ENCODE measurements around the gene TSPAN5.

Gene TSPAN5

GRCh38 chr4:98434816-98435215 lies 223.6 kb downstream of the TSPAN5 start:
- no peak for DNase-seq

GRCh38 chr4:98433691-98434090 lies 224.7 kb downstream of the TSPAN5 start:
- DNase-seq: no peak

DNA sequence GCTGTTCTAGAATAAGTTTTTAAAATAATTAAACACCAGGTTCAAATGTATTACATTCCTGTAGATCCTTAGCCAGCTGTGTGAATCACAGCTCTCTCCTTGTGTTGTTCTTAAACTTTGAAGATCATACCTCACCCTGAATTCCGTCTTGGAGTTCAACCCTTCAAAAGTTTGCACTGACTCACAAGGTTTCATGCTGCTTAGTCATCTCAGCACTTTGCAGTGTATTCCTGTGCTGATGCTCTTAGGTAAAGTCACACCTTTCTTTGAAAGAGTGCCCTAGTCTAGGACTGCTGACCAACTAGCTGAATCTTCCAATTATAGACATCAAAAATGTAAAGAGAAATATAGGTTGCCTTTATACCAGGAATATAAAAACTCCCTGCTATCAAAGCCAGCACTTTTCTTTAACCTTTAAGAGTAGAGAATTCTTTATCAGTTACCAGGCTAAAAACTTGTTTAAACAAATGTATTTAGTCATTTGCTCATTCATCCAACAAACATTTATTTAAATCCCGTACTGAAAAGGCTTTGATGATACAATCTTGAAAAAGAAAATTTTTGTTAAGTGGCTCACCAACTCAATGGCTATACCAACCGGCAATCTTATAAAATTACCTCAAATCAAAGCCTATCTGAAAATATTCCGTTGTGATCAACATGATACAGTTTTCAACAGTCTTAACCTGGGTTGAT lies 227.6 kb downstream of the TSPAN5 start:
- DNase-seq: no peak

- DNase-seq: no peak
Observed at GRCh38 chr4:98423009-98423408, 235.4 kb downstream of the TSPAN5 start.

- DNase-seq: no peak
Observed at GRCh38 chr4:98421111-98421510, 237.3 kb downstream of the TSPAN5 start.
